ENCODE data around the gene INSR. TPM values are rescaled to one million over a fixed set of nuclear protein-coding genes. Genes with fewer than 3 reads are reported as not detected.

Gene INSR
- total RNA-seq, 1 donor from 2014 or later: 7.9 TPM

DNA sequence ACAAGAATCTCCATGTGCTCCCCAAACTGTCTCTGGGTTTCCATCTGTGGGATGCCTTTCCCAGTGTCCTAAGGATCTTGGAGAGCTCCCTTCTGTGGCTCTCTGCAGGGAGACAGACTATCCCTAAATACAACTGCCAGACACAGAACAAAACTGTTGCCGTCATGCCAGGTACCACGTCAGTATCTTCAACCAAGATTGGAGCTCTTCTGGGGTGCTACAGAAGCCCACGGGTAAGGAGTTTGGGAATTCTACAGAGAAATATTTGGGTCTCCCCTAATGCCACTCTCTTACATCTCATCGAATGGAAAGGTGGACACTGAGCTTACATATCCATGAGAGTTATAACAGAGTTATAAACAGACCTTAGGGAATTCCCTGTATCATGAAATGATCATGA is 230.9 kb downstream of the INSR start:
- H3K27me3 Mint-ChIP-seq (ENCODE audit: low read depth, unreplicated experiment): no peaks in the 10 kb centered on the region
- TF ChIP-seq EZH2 (IDR thresholded peaks at IDR 0.05; ENCODE audit: insufficient read depth, low read length) (no peak), CTCF (IDR thresholded peaks at IDR 0.05; ENCODE audit: insufficient read depth, low read depth, low read length) (no peak)

More for the DNA sequence above, 230.9 kb downstream of the INSR start:
- H3K4me3 Mint-ChIP-seq (ENCODE audit: unreplicated experiment): no peak overlapping the region
- Histone ChIP-seq H3K4me3 (ENCODE audit: insufficient read depth, low read depth, low read length) (no peak overlapping the region), H2AFZ (ENCODE audit: low read depth, low read length) (no peak overlapping the region), H3K9ac (ENCODE audit: low read length) (no peak overlapping the region), H3K4me2 (ENCODE audit: low read length) (no peak overlapping the region), H3K27me3 (ENCODE audit: insufficient read depth, low read length) (no peaks in the 10 kb centered on the region), H3K9me3 (ENCODE audit: insufficient read depth, low read depth, low read length) (no peaks in the 10 kb centered on the region), H3K27ac (ENCODE audit: low read depth, low read length) (no peak overlapping the region), H4K20me1 (ENCODE audit: insufficient read depth, low read length) (no peaks in the 10 kb centered on the region), H3K4me1 (ENCODE audit: insufficient read depth, low read length) (no peaks in the 10 kb centered on the region), H3K79me2 (ENCODE audit: insufficient read depth, low read length) (no peaks in the 10 kb centered on the region), H3K36me3 (ENCODE audit: insufficient read depth, low read length) (no peaks in the 10 kb centered on the region)
- H3K36me3 Mint-ChIP-seq (ENCODE audit: low read depth, unreplicated experiment): no peaks in the 10 kb centered on the region
- H3K9me3 Mint-ChIP-seq (ENCODE audit: unreplicated experiment): no peaks in the 10 kb centered on the region
- H3K4me1 Mint-ChIP-seq (ENCODE audit: low read depth, unreplicated experiment): peaks cover 5% of the 10 kb centered on the region
- FAIRE-seq (no peak), DNase-seq (ENCODE audit: low read depth) (no peak)
- no peak overlapping the region for H3K27ac Mint-ChIP-seq (ENCODE audit: unreplicated experiment)

Other genes starting within 250 kb of the INSR start
- 0.57 TPM in 1 of 2 replicates, not detected in the other for gene MBD3L2, start 245.1 kb downstream of the INSR start, total RNA-seq
- gene MBD3L3, start 235.7 kb downstream of the INSR start, total RNA-seq: not detected in 2 replicates
- gene ZNF557, start 224.7 kb downstream of the INSR start, total RNA-seq: 9.0 and 9.6 TPM in 2 replicates
- gene ARHGEF18, start 54.5 kb upstream of the INSR start, total RNA-seq: 44.6 and 45.2 TPM in 2 replicates
- 1.7 and 2.2 TPM in 2 replicates for gene PEX11G, start 194.6 kb upstream of the INSR start, total RNA-seq
- gene ZNF358, start 221.7 kb upstream of the INSR start, total RNA-seq: 39.8 and 41.1 TPM in 2 replicates
- gene MCOLN1, start 228.2 kb upstream of the INSR start, total RNA-seq: 26.2 and 27.5 TPM in 2 replicates
- 81.9 and 90.2 TPM in 2 replicates for gene PNPLA6, start 241.3 kb upstream of the INSR start, total RNA-seq

Data from astrocyte (in vitro differentiated cells and primary cell).